H1 (cell line): ENCODE data around the gene POC1B. TPM values are rescaled to one million over a fixed set of nuclear protein-coding genes. Genes with fewer than 3 reads are reported as not detected.

ENCODE experiments used
- CTCF ChIA-PET: fragments of 300-600 bp; sonication (Branson Sonifier 250); formaldehyde crosslinking; loops from one replicate; lab custom pipeline; 2021; ENCODE audit not compliant: partially characterized antibody; lab: Charles Lee
- POLR2A ChIA-PET: fragments of 300-600 bp; sonication (Branson Sonifier 250); formaldehyde crosslinking; loops from one replicate; lab custom pipeline; 2021; ENCODE audit warnings: inconsistent platforms; ENCODE audit not compliant: partially characterized antibody; lab: Charles Lee
- DNase-seq, 2 experiments: peaks; one replicate each; pipeline versions ENCODE4 v3.0.0 to v3.0.0-alpha.2; 2010 to 2022; ENCODE audit warnings: low spot score in 2 of 2, low read depth in 1 of 2, mixed read lengths in 1 of 2
- FAIRE-seq: peaks from 2 replicates; lab custom pipeline; 2011; peaks lifted over from hg19 to GRCh38; lab: Jason Lieb, UNC
- H2AFZ ChIP-seq: 2 replicates; pipeline ENCODE4 v1.8.1; 2012; ENCODE audit warnings: low read length, inconsistent platforms
- H2AK5ac ChIP-seq: 2 replicates; pipeline ENCODE4 v1.6.1; 2013; ENCODE audit warnings: low read depth, low read length
- H2BK120ac ChIP-seq: replicated peaks from 2 replicates; pipeline ENCODE3; 2013; ENCODE audit warnings: low read depth, low read length, inconsistent platforms
- H2BK12ac ChIP-seq: 2 replicates; pipeline ENCODE4 v1.6.1; 2013; ENCODE audit warnings: low read depth, low read length
- H2BK15ac ChIP-seq: 2 replicates; pipeline ENCODE4 v1.6.1; 2013; ENCODE audit warnings: low read length
- H2BK20ac ChIP-seq: 2 replicates; pipeline ENCODE4 v1.6.1; 2013; ENCODE audit warnings: low read length
- H2BK5ac ChIP-seq: 2 replicates; pipeline ENCODE4 v1.6.1; 2013; ENCODE audit warnings: low read depth, low read length
- H3K14ac ChIP-seq: 2 replicates; pipeline ENCODE4 v1.6.1; 2013; ENCODE audit warnings: inconsistent platforms; ENCODE audit not compliant: insufficient read length
- H3K18ac ChIP-seq: 2 replicates; pipeline ENCODE4 v1.6.1; 2013; ENCODE audit warnings: low read length; ENCODE audit errors: extremely low read depth
- H3K23ac ChIP-seq: 2 replicates; pipeline ENCODE4 v1.6.1; 2013; ENCODE audit warnings: inconsistent platforms; ENCODE audit not compliant: insufficient read length
- H3K23me2 ChIP-seq: 2 replicates; pipeline ENCODE4 v1.6.1; 2013; ENCODE audit warnings: low read depth, low read length
- H3K27ac ChIP-seq: 2 replicates; pipeline ENCODE4 v1.6.1; 2011; ENCODE audit warnings: low read depth, low read length, inconsistent platforms
- H3K27me3 ChIP-seq, 4 experiments: replicated peaks in 1 of 4; 1 replicate in 1 of 4; 2 replicates in 3 of 4; pipeline versions ENCODE4 v1.6.1 to v1.8.1; 2011 to 2013; ENCODE audit warnings: low read length in 3 of 4, mild to moderate bottlenecking in 3 of 4, inconsistent platforms in 2 of 4, mixed read lengths in 2 of 4, moderate library complexity in 1 of 4; ENCODE audit not compliant: control insufficient read depth in 3 of 4, insufficient read depth in 3 of 4; ENCODE audit errors: extremely low read depth in 1 of 4
- H3K36me3 ChIP-seq, 4 experiments: 2 replicates each; pipeline versions ENCODE4 v1.6.1 to v1.8.1; 2011 to 2013; ENCODE audit warnings: mild to moderate bottlenecking in 4 of 4, low read length in 3 of 4, moderate library complexity in 2 of 4, control low read depth in 1 of 4, inconsistent platforms in 1 of 4; ENCODE audit not compliant: insufficient read depth in 4 of 4, control insufficient read depth in 2 of 4
- H3K4ac ChIP-seq: replicated peaks from 2 replicates; pipeline ENCODE3; 2013; ENCODE audit warnings: low read length, low read depth, mixed read lengths, inconsistent platforms; ENCODE audit not compliant: insufficient read length
- H3K4me1 ChIP-seq, 4 experiments: replicated peaks in 1 of 4; 1 replicate in 1 of 4; 2 replicates in 3 of 4; pipeline versions ENCODE4 v1.6.1 to v1.8.1; 2011 to 2013; ENCODE audit warnings: low read length in 3 of 4, inconsistent platforms in 2 of 4, mixed read lengths in 1 of 4; ENCODE audit not compliant: insufficient read depth in 4 of 4, control insufficient read depth in 3 of 4
- H3K4me2 ChIP-seq, 2 experiments: 2 replicates each; pipeline versions ENCODE4 v1.6.1 to v1.8.1; 2011 to 2013; ENCODE audit warnings: low read depth in 2 of 2, low read length in 2 of 2, control low read depth in 1 of 2, inconsistent platforms in 1 of 2, mild to moderate bottlenecking in 1 of 2; ENCODE audit not compliant: insufficient read depth in 1 of 2
- H3K4me3 ChIP-seq, 4 experiments: fragments of 200-600, 300-600 bp in 1 of 4; sonication (generic), shearing (Covaris generic), sonication (Bioruptor Twin) in 1 of 4; 2 replicates each; pipeline versions ENCODE4 v1.5.1 to v1.8.1; 2011 to 2016; ENCODE audit warnings: low read length in 4 of 4, low read depth in 3 of 4, control low read depth in 2 of 4, inconsistent platforms in 2 of 4, mild to moderate bottlenecking in 2 of 4, mixed read lengths in 1 of 4, moderate library complexity in 1 of 4; ENCODE audit not compliant: insufficient read depth in 2 of 4; ENCODE audit errors: extremely low read depth in 1 of 4
- H3K56ac ChIP-seq: replicated peaks from 2 replicates; pipeline ENCODE3; 2013; ENCODE audit warnings: low read depth, mild to moderate bottlenecking, mixed read lengths, low read length, inconsistent platforms; ENCODE audit not compliant: insufficient read length
- H3K79me1 ChIP-seq: 2 replicates; pipeline ENCODE4 v1.6.1; 2013; ENCODE audit warnings: low read depth, low read length, control low read depth
- H3K79me2 ChIP-seq, 2 experiments: 2 replicates each; pipeline versions ENCODE4 v1.6.1 to v1.8.1; 2012 to 2013; ENCODE audit warnings: low read length in 2 of 2, mild to moderate bottlenecking in 2 of 2, inconsistent platforms in 1 of 2; ENCODE audit not compliant: insufficient read depth in 2 of 2, control insufficient read depth in 1 of 2
- H3K9ac ChIP-seq, 4 experiments: replicated peaks in 1 of 4; 1 replicate in 1 of 4; 2 replicates in 3 of 4; pipeline versions ENCODE4 v1.6.1 to v1.8.1; 2011 to 2013; ENCODE audit warnings: low read depth in 3 of 4, low read length in 3 of 4, control low read depth in 2 of 4, mild to moderate bottlenecking in 2 of 4, moderate library complexity in 2 of 4, inconsistent platforms in 1 of 4; ENCODE audit errors: extremely low read depth in 1 of 4
- H3K9me3 ChIP-seq, 2 experiments: 2 replicates each; pipeline versions ENCODE4 v1.6.1 to v1.8.1; 2012 to 2013; ENCODE audit warnings: mild to moderate bottlenecking in 2 of 2, moderate library complexity in 2 of 2, control low read depth in 1 of 2, inconsistent platforms in 1 of 2, low read depth in 1 of 2, low read length in 1 of 2, mixed read lengths in 1 of 2; ENCODE audit not compliant: insufficient read depth in 2 of 2
- H4K20me1 ChIP-seq, 2 experiments: replicated peaks in 1 of 2; 2 replicates each; pipeline versions ENCODE3 to v1.8.1; 2011 to 2013; ENCODE audit warnings: inconsistent platforms in 2 of 2, low read length in 2 of 2, mild to moderate bottlenecking in 1 of 2; ENCODE audit not compliant: insufficient read depth in 2 of 2, control insufficient read depth in 1 of 2
- H4K5ac ChIP-seq: 2 replicates; pipeline ENCODE4 v1.6.1; 2013; ENCODE audit warnings: low read length, low read depth, mixed read lengths, inconsistent platforms; ENCODE audit not compliant: insufficient read length
- H4K8ac ChIP-seq: 2 replicates; pipeline ENCODE4 v1.8.0; 2013; ENCODE audit warnings: mild to moderate bottlenecking, moderate library complexity, low read length, inconsistent platforms; ENCODE audit not compliant: insufficient read depth; ENCODE audit errors: extremely low read depth
- H4K91ac ChIP-seq: replicated peaks from 2 replicates; pipeline ENCODE3; 2013; ENCODE audit warnings: low read length, mixed read lengths, inconsistent platforms; ENCODE audit not compliant: insufficient read length
- BACH1 ChIP-seq: IDR thresholded peaks from 2 replicates; pipeline ENCODE4 v1.6.1; 2012; ENCODE audit warnings: low read length, improper control_type of control experiment
- CBX8 ChIP-seq: fragments of 300-800, 300-1000 bp; sonication (generic); IDR thresholded peaks from 2 replicates; pipeline ENCODE4 v1.7.1; 2016; ENCODE audit warnings: low read depth, low read length, borderline replicate concordance
- CEBPB ChIP-seq: IDR thresholded peaks from 2 replicates; pipeline ENCODE4 v1.6.1; 2012; ENCODE audit warnings: low read depth, low read length
- JUND ChIP-seq: IDR thresholded peaks from 2 replicates; pipeline ENCODE4 v1.6.1; 2011; ENCODE audit warnings: mild to moderate bottlenecking, improper control_type of control experiment, low read length
- POLR2A ChIP-seq, 2 experiments: IDR thresholded peaks; 1 replicate in 1 of 2; 2 replicates in 1 of 2; pipeline ENCODE4 v1.6.1; 2011; ENCODE audit warnings: low read depth in 2 of 2, low read length in 2 of 2, mild to moderate bottlenecking in 2 of 2; ENCODE audit errors: control extremely low read depth in 1 of 2
- POLR2AphosphoS5 ChIP-seq: IDR thresholded peaks from 2 replicates; pipeline ENCODE4 v1.6.1; 2011; ENCODE audit warnings: low read depth, low read length
- WGBS, 2 experiments: shearing (Covaris generic) in 1 of 2; methylation state at CpG; one replicate each; pipeline versions ENCODE4 v1.1.6 to v1.1.7; 2013 to 2015; ENCODE audit warnings: low lambda C conversion rate in 2 of 2, mixed read lengths in 2 of 2, inconsistent platforms in 1 of 2, low coverage in 1 of 2, missing lambda C conversion rate in 1 of 2; ENCODE audit not compliant: insufficient replicate concordance in 2 of 2, insufficient coverage in 1 of 2, insufficient read length in 1 of 2; ENCODE audit errors: extremely low coverage in 1 of 2, missing lambda C conversion rate in 1 of 2; 5-methylcytosine and 5-hydroxymethylcytosine counted together
- polyA plus RNA-seq, 7 experiments: library from polyadenylated mRNA; depleted of rRNA in 3 of 7; stranded (reverse) in 5 of 7; unstranded in 2 of 7; fragments of >200 nt in 5 of 7; fragments of 200-250 nt in 2 of 7; gene quantifications; 1 replicate in 5 of 7; 2 replicates in 1 of 7; 4 replicates in 1 of 7; pipeline versions ENCODE4 v1.2.1 to v1.2.3, GENCODE V29; 2011 to 2013; ENCODE audit warnings: missing spikeins in 2 of 7, mixed read lengths in 2 of 7
- total RNA-seq: library from RNA; stranded (reverse); fragmentation: NEBNext Ultra II Directional; extraction: Animal tissue kit (Norgen Biotek cat#: 25700); gene quantifications from 2 replicates; pipeline ENCODE4 v1.2.1, GENCODE V29; 2021

POC1B gene
- total and polyA plus RNA-seq, 2 of the 8 experiments (the other 6 are each of a cell fraction or from before 2014, with no cell fraction given), result 7.5 to 16.3 TPM

GRCh38 chr12:89573051-89573810 is 47.4 kb upstream of the POC1B start:
- H2AK5ac ChIP-seq, result no peak overlapping the region
- no peak overlapping the region for H3K56ac ChIP-seq
- ChIA-PET CTCF (interaction anchor here (0.8 kb wide), 1 partner anchor 440 kb away, joined by 3 read pairs; no protein-coding TSS in a partner anchor), POLR2A (no interaction called here)
- no peaks in the 10 kb centered on the region; the same call in 1 of the 2 replicates for H3K23me2 ChIP-seq
- FAIRE-seq (no peak), DNase-seq (no peak)
- H4K8ac ChIP-seq, result no peak overlapping the region
- no peaks in the 10 kb centered on the region for H3K79me2 ChIP-seq
- no peak overlapping the region for H3K4me2 ChIP-seq
- WGBS, 2 experiments, result 91% methylated on average over 5 of the region's 5 CpGs; no CpG with 5 or more reads in 1 of the 2 experiments
- no peak overlapping the region for H2BK20ac ChIP-seq
- no peak overlapping the region for H2BK5ac ChIP-seq
- no peaks in the 10 kb centered on the region for H3K79me1 ChIP-seq
- H3K9ac ChIP-seq, result no peak overlapping the region
- H3K27ac ChIP-seq, result no peak overlapping the region
- H3K23ac ChIP-seq, result no peak overlapping the region
- no peaks in the 10 kb centered on the region for H3K36me3 ChIP-seq
- no peaks in the 10 kb centered on the region; a peak in 1 of 7 replicates for H3K4me1 ChIP-seq
- TF ChIP-seq CEBPB, result no peak
- TF ChIP-seq POLR2AphosphoS5, result no peak
- TF ChIP-seq CBX8, result no peak
- no peak for TF ChIP-seq BACH1
- TF ChIP-seq JUND, result no peak
- TF ChIP-seq POLR2A (IDR thresholded peaks at IDR 0.05; ENCODE audit: control extremely low read depth in 1 of 2, low read depth in 2 of 2, low read length in 2 of 2), result no peak
- H2BK12ac ChIP-seq, result no peak overlapping the region
- H3K18ac ChIP-seq, result no peak overlapping the region
- H3K27me3 ChIP-seq, result no peaks in the 10 kb centered on the region
- H3K4me3 ChIP-seq, result no peak overlapping the region
- no peaks in the 10 kb centered on the region for H3K9me3 ChIP-seq
- H4K5ac ChIP-seq, result no peak overlapping the region
- no peak overlapping the region for H3K4ac ChIP-seq
- no peaks in the 10 kb centered on the region for H4K20me1 ChIP-seq
- H2AFZ ChIP-seq, result no peak overlapping the region
- no peak overlapping the region for H2BK120ac ChIP-seq
- no peak overlapping the region for H4K91ac ChIP-seq
- no peak overlapping the region for H3K14ac ChIP-seq
- H2BK15ac ChIP-seq, result no peak overlapping the region
